ENCODE data around the gene NUTM2F. TPM values are rescaled to one million over a fixed set of nuclear protein-coding genes. Genes with fewer than 3 reads are reported as not detected.

NUTM2F gene
- total and polyA plus RNA-seq, 9 of the 15 experiments (the other 6 are each of a cell fraction or from before 2014, with no cell fraction given) = 0.04 TPM; not detected in 8

DNA sequence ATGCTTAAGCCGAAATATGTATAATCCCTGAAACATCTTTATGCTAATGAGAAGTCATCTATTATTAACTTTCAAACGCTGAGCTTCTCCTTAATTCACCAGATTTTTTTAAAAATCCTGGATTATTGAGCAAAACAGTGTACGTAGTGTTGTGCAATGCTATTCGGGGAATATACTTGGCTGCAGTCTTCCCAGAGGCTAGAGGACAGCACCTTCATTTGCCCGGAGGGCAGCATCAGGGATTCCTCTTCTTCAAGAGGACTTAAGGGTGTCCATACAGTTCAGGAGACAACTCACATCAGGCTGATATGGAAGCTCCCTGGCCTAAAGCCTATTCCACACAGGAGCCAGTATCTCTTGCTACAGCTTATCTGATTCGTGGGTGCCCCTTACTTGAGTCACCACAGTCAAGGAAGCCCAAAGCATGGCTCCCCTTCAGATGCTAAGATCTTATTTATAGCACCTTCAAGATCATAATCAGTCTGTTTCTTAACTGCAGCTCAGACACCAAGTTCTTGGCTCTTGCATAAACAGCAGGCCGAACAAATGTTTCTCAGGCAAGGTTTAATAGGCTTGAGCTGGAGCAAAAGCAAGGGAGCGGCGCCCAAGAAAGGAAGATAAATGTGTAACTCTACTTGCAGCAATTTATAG, 29.4 kb downstream of the NUTM2F start (continued):
- TF ChIP-seq ZNF589 (CRISPR knock-in tag; IDR thresholded peaks at IDR 0.05; ENCODE audit: low read depth) = no peak
- TF ChIP-seq SMAD1 (IDR thresholded peaks at IDR 0.05; ENCODE audit: low read depth, low read length, partially characterized antibody) = no peak
- no peak for TF ChIP-seq SIN3B (IDR thresholded peaks at IDR 0.05; ENCODE audit: low read depth)
- 0 out of 2 replicates have a peak, but pooled peaks have one; percentile 31 for TF ChIP-seq PHB (CRISPR knock-in tag; IDR thresholded peaks at IDR 0.05)
- TF ChIP-seq, protein P1, sequence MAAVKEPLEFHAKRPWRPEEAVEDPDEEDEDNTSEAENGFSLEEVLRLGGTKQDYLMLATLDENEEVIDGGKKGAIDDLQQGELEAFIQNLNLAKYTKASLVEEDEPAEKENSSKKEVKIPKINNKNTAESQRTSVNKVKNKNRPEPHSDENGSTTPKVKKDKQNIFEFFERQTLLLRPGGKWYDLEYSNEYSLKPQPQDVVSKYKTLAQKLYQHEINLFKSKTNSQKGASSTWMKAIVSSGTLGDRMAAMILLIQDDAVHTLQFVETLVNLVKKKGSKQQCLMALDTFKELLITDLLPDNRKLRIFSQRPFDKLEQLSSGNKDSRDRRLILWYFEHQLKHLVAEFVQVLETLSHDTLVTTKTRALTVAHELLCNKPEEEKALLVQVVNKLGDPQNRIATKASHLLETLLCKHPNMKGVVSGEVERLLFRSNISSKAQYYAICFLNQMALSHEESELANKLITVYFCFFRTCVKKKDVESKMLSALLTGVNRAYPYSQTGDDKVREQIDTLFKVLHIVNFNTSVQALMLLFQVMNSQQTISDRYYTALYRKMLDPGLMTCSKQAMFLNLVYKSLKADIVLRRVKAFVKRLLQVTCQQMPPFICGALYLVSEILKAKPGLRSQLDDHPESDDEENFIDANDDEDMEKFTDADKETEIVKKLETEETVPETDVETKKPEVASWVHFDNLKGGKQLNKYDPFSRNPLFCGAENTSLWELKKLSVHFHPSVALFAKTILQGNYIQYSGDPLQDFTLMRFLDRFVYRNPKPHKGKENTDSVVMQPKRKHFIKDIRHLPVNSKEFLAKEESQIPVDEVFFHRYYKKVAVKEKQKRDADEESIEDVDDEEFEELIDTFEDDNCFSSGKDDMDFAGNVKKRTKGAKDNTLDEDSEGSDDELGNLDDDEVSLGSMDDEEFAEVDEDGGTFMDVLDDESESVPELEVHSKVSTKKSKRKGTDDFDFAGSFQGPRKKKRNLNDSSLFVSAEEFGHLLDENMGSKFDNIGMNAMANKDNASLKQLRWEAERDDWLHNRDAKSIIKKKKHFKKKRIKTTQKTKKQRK (IDR thresholded peaks at IDR 0.05; ENCODE audit: borderline replicate concordance, low read depth, low read length) = no peak
- no peak for TF ChIP-seq HMG20A (CRISPR knock-in tag; conservative IDR thresholded peaks at IDR 0.05)
- TF ChIP-seq ZNF253 (CRISPR knock-in tag; conservative IDR thresholded peaks at IDR 0.05) = no peak
- no peak for TF ChIP-seq KLF1 (tag; IDR thresholded peaks at IDR 0.05)
- 0 out of 2 replicates have a peak, but pooled peaks have one; percentile 23 for TF ChIP-seq TEAD4 (IDR thresholded peaks at IDR 0.05; ENCODE audit: low read length)
- no peak for TF ChIP-seq TEAD4 (CRISPR knock-in tag; IDR thresholded peaks at IDR 0.05; ENCODE audit: borderline replicate concordance)
- peak; percentile 21; the same call in 1 of the 2 replicates for TF ChIP-seq CREM (IDR thresholded peaks at IDR 0.05; ENCODE audit: low read depth)
- TF ChIP-seq ZNF785 (CRISPR knock-in tag; IDR thresholded peaks at IDR 0.05) = no peak
- no peak for TF ChIP-seq ELF1 (tag; IDR thresholded peaks at IDR 0.05)
- no peak for TF ChIP-seq KLF10 (CRISPR knock-in tag; IDR thresholded peaks at IDR 0.05)
- TF ChIP-seq NR3C1 (CRISPR knock-in tag; IDR thresholded peaks at IDR 0.05) = no peak
- peak in 1 of 2 experiments; percentile 56; a peak in 1 of 4 replicates for TF ChIP-seq RCOR1 (IDR thresholded peaks at IDR 0.05; ENCODE audit: borderline replicate concordance in 1 of 2, low read depth in 2 of 2, low read length in 2 of 2)
- no peak for TF ChIP-seq BMI1 (IDR thresholded peaks at IDR 0.05; ENCODE audit: low read length)
- no peak for TF ChIP-seq PREB (CRISPR knock-in tag; IDR thresholded peaks at IDR 0.05)
- peak; percentile 35; the same call in 1 of the 2 replicates for TF ChIP-seq EP300 (IDR thresholded peaks at IDR 0.05; ENCODE audit: low read length)
- peak; percentile 35; the same call in 1 of the 2 replicates for TF ChIP-seq MTA3 (IDR thresholded peaks at IDR 0.05; ENCODE audit: borderline replicate concordance)
- no peak for TF ChIP-seq HOXB6 (CRISPR knock-in tag; IDR thresholded peaks at IDR 0.05; ENCODE audit: borderline replicate concordance)
- peak; percentile 54; the same call in 1 of the 2 replicates for TF ChIP-seq JUN (IDR thresholded peaks at IDR 0.05; ENCODE audit: borderline replicate concordance, low read depth, low read length)
- no peak for TF ChIP-seq JUN (CRISPR knock-in tag; IDR thresholded peaks at IDR 0.05; ENCODE audit: borderline replicate concordance)
- TF ChIP-seq ZNF232 (CRISPR knock-in tag; IDR thresholded peaks at IDR 0.05) = no peak
- peak; percentile 49; the same call in 1 of the 2 replicates for TF ChIP-seq ELF2 (CRISPR knock-in tag; IDR thresholded peaks at IDR 0.05)
- TF ChIP-seq CBX3 (IDR thresholded peaks at IDR 0.05; ENCODE audit: borderline replicate concordance in 1 of 2, low read length in 2 of 2) = no peak
- no peak for TF ChIP-seq BDP1 (IDR thresholded peaks at IDR 0.05; ENCODE audit: insufficient read depth, insufficient read length)
- TF ChIP-seq DIDO1 (tag; IDR thresholded peaks at IDR 0.05; ENCODE audit: low read depth) = no peak
